GM04503 (cell line): ENCODE results near the gene MAP3K20.
"Not testable (repeated sequence)": the region's sequence is repeated elsewhere in the genome, so short reads cannot be mapped to it uniquely, and the experiment has no call there.

Experiments
- DNase-seq: peaks from one replicate; pipeline ENCODE4 v3.0.0-alpha.2; 2012; ENCODE audit warnings: low read depth

The MAP3K20 gene

GRCh38 chr2:173281898-173282297, 206.3 kb downstream of the MAP3K20 start:
- not testable (repeated sequence) for DNase-seq

DNA sequence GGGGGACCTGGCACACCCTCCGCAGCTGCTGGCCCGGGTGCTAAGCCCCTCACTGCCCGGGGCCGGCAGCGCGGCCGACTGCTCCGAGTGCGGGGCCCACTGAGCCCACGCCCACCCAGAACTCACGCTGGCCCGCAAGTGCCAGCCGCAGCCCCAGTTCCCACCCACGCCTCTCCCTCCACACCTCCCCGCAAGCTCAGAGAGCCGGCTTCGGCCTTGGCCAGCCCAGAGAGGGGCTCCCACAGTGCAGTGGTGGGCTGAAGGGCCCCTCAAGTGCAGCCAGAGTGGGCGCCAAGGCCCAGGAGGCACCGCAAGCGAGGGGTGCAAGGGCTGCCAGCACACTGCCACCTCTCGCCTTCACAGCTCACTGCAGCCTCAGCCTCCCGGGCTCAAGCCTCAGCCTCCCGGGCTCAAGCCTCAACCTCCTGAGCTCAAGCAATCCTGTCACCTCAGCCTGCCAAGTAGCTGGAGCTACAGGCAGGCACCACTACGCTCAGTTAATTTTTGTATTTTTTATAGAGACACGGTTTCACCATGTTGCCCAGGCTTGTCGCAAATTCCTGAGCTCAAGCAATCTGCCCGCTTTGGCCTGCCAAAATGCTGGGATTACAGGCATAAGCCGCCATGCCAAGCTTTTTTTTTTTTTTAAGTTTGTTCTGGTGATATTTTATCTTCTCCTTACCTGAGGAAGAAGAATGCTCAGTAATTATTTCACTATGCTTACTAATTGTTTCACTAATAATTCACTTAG, 207.3 kb downstream of the MAP3K20 start:
- no peak for DNase-seq

- no peak for DNase-seq
Measured at GRCh38 chr2:173286153-173286809, 210.6 kb downstream of the MAP3K20 start.

DNA sequence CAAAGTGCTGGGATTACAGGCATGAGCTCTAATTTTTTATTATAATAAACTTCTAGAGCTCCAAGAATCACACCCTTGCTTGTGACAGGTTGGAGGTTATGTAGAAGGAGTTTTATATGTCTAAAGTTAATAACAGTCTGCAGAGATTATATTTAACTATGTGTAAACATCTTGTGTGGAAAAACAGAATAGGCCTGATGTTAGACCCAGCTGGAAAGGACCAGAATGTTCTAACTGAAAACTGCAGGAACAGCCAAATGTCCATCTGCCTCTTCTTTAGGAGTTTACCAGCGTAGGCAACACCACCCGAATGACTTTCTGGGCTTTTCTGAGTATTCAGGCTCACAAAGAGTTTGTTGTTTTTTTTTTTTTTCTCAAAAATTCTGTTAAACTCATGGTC, 211.9 kb downstream of the MAP3K20 start:
- no peak for DNase-seq

DNA sequence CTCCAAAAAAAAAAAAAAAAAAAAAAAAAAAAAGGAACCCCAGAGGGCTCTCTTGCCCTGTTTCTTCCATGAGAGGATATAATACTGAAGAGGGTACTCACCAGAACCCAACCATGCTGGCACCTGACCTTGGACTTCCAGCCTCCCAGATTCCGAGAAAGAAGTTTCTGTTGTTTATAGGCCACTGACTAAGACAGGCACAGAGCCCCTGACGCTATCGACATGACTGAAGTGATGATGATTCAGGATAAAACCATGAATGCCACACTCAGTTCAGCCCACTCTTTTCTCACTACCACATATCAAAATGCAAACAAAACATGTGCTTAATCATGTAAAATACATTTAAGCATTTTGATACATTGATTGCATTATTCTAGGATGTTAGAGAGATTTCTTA, 212.9 kb downstream of the MAP3K20 start:
- DNase-seq, result no peak

DNA sequence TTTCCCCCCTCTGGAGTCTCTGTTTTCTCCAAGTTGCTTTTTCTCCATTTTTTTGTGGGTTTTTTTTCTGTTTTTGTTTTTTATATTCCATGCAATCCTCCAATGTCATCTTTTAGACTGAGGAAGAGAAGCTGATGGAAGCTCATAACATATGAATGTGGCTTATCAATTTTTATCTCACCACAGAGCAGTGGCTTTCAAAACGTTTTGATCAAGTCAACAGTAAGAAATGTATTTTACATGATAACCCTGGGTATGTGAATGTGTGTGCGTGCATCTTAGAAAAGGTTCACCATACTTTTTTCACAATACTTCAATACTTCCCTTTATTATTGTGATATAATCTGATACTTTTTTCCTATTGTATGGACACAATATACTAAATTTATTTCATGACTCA, 214.4 kb downstream of the MAP3K20 start:
- no peak for DNase-seq

DNA sequence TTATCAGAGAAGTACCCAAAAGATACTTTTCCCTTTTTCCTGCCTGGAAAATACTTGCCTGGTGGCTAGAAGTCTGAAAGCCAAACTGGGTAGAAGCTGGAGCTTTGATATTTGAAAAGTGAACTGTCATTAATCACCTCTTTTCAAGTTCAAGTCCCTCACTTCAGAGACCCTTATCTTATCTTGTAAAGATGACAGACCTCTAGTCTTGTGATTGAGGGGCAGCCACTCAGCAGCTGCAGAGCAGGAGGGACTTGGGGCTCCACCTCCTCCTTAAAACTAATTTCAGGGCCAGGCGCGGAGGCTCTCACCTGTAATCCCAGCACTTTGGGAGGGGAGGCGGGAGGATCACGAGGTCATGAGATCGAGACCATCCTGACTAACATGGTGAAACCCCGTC, 214.9 kb downstream of the MAP3K20 start:
- DNase-seq, result no peak

GRCh38 chr2:173291412-173291811, 215.8 kb downstream of the MAP3K20 start:
- DNase-seq, result no peak

DNA sequence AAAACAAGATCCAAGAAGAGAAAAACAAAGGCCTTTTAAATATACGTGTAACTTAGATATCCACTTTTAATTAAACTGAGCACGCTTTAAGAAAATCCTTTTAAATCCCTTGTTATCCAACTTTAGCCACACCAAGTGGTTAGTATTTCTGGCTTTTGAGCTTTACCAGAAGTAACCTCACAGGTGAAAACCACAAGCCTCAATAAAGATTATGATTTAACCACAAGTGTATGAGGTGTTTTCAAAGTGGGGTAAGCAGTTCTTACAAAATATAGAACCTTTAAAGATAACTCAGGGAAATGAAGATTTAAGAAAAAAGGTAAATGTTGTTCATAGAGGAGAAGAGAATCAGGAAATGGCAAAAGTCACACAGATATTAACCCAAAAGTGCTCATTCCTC, 220.6 kb downstream of the MAP3K20 start:
- no peak for DNase-seq

DNA sequence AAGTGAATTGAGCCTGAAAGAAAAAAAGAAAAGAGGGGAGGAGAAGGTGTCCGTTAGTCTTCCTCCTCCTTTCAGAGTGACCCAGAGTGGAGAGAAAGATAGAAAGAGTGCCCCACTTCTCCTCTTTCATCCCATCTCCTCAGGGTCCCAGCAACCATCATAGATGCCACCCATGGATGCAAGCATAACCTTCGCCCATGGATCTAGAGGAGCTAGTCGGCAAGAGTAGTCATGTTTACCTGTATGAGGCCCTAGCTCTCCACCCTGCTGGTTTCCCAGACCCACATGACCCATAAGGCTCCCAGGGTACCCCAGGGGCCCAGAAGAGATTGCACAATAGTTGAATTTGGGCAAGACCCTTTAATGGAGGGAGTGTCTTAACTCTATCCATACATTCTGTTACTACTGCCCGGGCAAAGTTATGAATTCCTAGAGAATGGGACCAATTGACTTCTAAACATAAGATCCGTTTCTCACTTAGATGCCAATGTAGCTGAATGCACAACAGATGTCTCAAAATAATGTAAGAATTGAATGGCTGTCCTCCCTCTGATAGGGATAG, 223.0 kb downstream of the MAP3K20 start:
- no peak for DNase-seq

GRCh38 chr2:173299764-173300163, 224.1 kb downstream of the MAP3K20 start:
- no peak for DNase-seq

GRCh38 chr2:173300458-173300857, 224.8 kb downstream of the MAP3K20 start:
- DNase-seq, result no peak

GRCh38 chr2:173301549-173301948, 225.9 kb downstream of the MAP3K20 start:
- not testable (repeated sequence) for DNase-seq

DNA sequence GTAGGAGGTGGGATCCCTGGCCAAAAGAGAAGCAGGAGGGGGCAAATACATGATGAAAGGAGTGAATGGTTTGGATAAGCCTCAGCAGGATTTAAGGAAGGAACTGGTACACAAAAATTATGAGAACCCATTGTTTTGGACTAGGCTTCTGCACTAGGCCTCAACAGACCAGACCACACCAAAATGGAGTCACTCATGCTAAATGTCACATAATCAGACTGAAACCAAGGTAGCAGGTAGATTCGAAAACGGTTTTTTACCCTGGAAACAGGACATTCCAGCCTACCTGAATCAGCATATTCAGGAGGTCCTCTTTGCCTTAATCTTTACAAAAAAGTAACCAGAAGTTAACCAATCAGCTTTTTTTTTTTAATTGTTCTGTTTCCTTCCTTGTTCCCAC, 229.7 kb downstream of the MAP3K20 start:
- DNase-seq, result no peak

- DNase-seq, result no peak
Measured at GRCh38 chr2:173307293-173307692, 231.6 kb downstream of the MAP3K20 start.

DNA sequence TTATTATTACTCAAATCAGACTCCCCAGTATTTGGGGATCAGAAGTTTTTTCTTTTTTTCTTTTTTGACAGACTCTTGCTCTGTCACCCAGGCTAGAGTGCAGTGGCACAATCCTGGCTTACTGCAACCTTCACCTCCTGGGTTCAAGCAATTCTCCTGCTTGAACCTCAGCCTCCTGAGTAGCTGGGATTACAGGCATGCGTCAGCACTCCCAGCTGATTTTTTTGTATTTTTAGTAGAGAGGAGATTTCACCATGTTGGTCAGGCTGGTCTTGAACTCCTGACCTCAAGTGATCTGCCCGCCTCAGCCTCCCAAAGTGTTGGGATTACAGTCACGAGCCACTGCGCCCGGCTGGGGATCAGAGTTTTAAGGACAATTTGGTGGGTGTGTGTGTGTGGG, 233.7 kb downstream of the MAP3K20 start:
- not testable (repeated sequence) for DNase-seq

- DNase-seq, result no peak
Measured at GRCh38 chr2:173311844-173312606, 236.4 kb downstream of the MAP3K20 start.
